Stomach (tissue), 9 donors: Measurements from ENCODE around the gene LAMTOR1. TPM values are rescaled to one million over a fixed set of nuclear protein-coding genes. Genes with fewer than 3 reads are reported as not detected.

Source experiments
- DNase-seq, 2 donors: peaks; one replicate each; pipeline versions ENCODE4 v3.0.0 to v3.0.0-alpha.2; 2013 to 2019
- H3K27ac ChIP-seq, 5 donors: fragments of 200-600 bp in 4 of 5; sonication (generic) in 4 of 5; one replicate each; pipeline ENCODE4 v1.5.1; 2013 to 2019; ENCODE audit warnings: mild to moderate bottlenecking in 1 of 5, moderate library complexity in 1 of 5
- H3K27me3 ChIP-seq, 3 donors: fragments of 200-600 bp; sonication (generic); one replicate each; pipeline ENCODE4 v1.5.1; 2017 to 2019; ENCODE audit warnings: mixed run types in 1 of 3
- H3K36me3 ChIP-seq, 4 donors: fragments of 200-600 bp; sonication (generic); 1 replicate in 3 of 4; 2 replicates in 1 of 4; pipeline ENCODE4 v1.5.1; 2016 to 2019
- H3K4me1 ChIP-seq, 4 donors: fragments of 200-600 bp; sonication (generic); one replicate each; pipeline ENCODE4 v1.5.1; 2016 to 2019
- H3K4me3 ChIP-seq, 4 donors: fragments of 200-600 bp; sonication (generic) in 3 of 4; one replicate each; pipeline ENCODE4 v1.5.1; 2016 to 2019; ENCODE audit warnings: mild to moderate bottlenecking in 1 of 4
- H3K9me3 ChIP-seq, 4 donors: fragments of 200-600 bp; sonication (generic); one replicate each; pipeline ENCODE4 v1.5.1; 2016 to 2019
- CTCF ChIP-seq, 7 experiments: fragments of 450-650 bp in 4 of 7; fragments of 200-600 bp in 3 of 7; sonication (generic) in 3 of 7; IDR thresholded peaks; one replicate each; pipeline ENCODE4 v1.5.1; 2016 to 2019; ENCODE audit warnings: antibody characterized with exemption in 7 of 7, control low read depth in 2 of 7, mild to moderate bottlenecking in 1 of 7
- EP300 ChIP-seq: sonication (generic); formaldehyde crosslinking; IDR thresholded peaks from one replicate; pipeline ENCODE4 v1.6.1; 2017; ENCODE audit warnings: antibody characterized with exemption
- POLR2A ChIP-seq, 4 donors: fragments of 450-650 bp; IDR thresholded peaks; one replicate each; pipeline ENCODE4 v1.6.1; 2016; ENCODE audit warnings: antibody characterized with exemption in 4 of 4, control low read depth in 2 of 4, mild to moderate bottlenecking in 1 of 4, moderate library complexity in 1 of 4
- POLR2AphosphoS5 ChIP-seq, 3 donors: sonication (generic); formaldehyde crosslinking; IDR thresholded peaks; one replicate each; pipeline ENCODE4 v1.6.1; 2016; ENCODE audit warnings: antibody characterized with exemption in 3 of 3
- WGBS, 5 donors: extraction: QIAGEN DNeasy Blood & Tissue Kit in 3 of 5; methylation state at CpG; one replicate each; pipeline versions ENCODE4 v1.1.5 to v1.1.7; 2013 to 2018; 5-methylcytosine and 5-hydroxymethylcytosine counted together
- intact Hi-C: fragments of 100-400 bp; cut with DNase I; formaldehyde crosslinking; loops from one replicate; pipeline ENCODE4 v1.15.1; 2023; ENCODE audit warnings: low total_unique reads
- polyA plus RNA-seq, 3 donors: library from polyadenylated mRNA; stranded (reverse); fragments of 200-250 nt; gene quantifications; one replicate each; pipeline ENCODE4 v1.2.3, GENCODE V29; 2013
- total RNA-seq, 5 donors: library from RNA; depleted of rRNA; stranded (reverse); fragments of >200 nt; gene quantifications; one replicate each; pipeline versions ENCODE4 v1.1.0 to v1.2.3, GENCODE V29; 2014 to 2016
- donor health status: healthy with polysubstance abuse.
- donor health status: Bipolar disorder and iron deficiency.
- donor health status: healthy.

Gene LAMTOR1
- total and polyA plus RNA-seq, 8 donors: 3.5 to 159 (median 94.3) TPM

DNA sequence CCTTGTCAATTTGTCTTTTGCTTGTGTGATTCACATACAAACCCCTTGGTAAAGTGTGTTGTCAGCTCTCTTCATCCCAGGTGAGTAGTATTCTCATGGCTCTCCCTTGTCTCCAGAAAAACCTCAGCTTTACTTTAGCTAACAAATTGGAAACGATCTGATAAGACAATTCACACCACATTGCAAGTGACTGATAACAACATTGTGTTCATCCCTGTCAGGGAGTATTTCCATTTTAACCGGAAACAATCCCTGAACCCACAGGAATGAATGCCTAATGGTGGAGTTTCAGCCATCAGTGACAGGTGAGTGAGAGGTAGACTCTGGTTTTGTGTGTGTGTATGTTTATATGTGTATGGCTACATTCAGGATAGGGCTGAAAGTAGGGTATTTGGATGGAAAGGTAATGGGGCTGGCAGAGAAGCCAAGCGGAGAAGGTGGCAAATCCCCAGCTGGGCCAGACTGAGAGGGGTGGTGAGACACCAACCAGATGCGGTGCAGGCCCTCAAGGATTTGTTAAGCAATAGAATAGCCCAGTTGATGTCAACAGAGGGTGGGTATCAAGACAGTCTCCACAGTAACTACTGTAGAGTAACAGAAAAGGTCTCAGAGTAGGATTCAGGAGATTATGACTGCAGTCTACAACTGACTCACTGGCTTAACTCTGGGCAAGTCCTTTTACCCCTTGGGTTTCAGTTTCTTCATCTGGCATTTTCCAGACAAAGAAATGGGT, 14.9 kb downstream of the LAMTOR1 start:
- no peak for TF ChIP-seq EP300
- TF ChIP-seq POLR2AphosphoS5 (IDR thresholded peaks at IDR 0.05): no peak
- no peak for TF ChIP-seq POLR2A (IDR thresholded peaks at IDR 0.05)
- no peak for TF ChIP-seq CTCF (IDR thresholded peaks at IDR 0.05)
- 71 to 81% (median 79%) methylated on average over 4 of the region's 4 CpGs for WGBS, 5 donors
- Histone ChIP-seq H3K27me3 (no peaks in the 10 kb centered on the region), H3K4me1 (peaks cover 0 to 29% (median 15%) of the 10 kb centered on the region in 4 donors), H3K36me3 (peaks cover 0 to 32% (median 21%) of the 10 kb centered on the region in 4 donors), H3K4me3 (no peak overlapping the region), H3K27ac (no peak overlapping the region), H3K9me3 (no peaks in the 10 kb centered on the region)
- no peak for DNase-seq
- intact Hi-C loops: no loop called here

DNA sequence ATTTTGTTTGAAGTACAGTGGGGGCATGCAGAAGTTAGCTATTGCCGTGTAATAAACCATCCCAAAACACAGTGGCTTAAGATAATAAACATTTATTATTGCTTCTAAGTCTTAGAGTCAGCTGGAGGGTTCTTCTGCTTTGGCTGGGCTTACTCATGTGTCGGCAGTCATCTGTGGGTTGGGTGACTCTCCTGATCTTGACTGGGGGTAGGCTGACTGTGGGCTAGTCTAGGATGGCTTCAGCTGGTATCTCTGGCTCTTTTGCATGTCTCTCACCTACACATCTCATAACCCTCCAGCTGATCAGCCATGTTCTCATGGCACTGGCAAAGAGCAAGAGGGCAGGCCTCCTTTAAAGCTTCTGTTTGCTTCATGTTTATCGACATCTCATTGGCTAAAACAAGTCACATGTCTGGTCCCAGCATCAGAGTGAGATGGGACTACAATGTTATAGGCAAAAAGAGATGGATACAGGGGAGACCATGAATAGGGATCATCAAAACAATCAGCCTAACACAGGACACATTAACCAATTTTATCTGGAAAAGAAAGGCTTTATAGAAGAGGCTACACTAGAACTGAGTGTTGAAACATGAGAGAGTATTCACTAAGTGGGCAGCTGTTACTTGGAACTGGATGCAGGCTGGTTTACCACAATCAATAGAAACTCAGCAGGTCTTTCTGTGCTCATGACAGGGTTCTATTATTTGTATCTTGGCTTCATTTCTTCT, 17.3 kb downstream of the LAMTOR1 start:
- Histone ChIP-seq H3K4me3 (no peak overlapping the region), H3K9me3 (no peaks in the 10 kb centered on the region), H3K27me3 (no peaks in the 10 kb centered on the region), H3K27ac (no peak overlapping the region), H3K36me3 (peaks cover 0 to 32% (median 21%) of the 10 kb centered on the region in 4 donors), H3K4me1 (peaks cover 7 to 33% (median 20%) of the 10 kb centered on the region in 4 donors)
- intact Hi-C loops: no loop called here
- no peak for DNase-seq
- 84 to 90% (median 88%) methylated on average over 3 of the region's 3 CpGs for WGBS, 5 donors
- TF ChIP-seq POLR2AphosphoS5 (IDR thresholded peaks at IDR 0.05) (no peak), EP300 (no peak), CTCF (IDR thresholded peaks at IDR 0.05) (no peak), POLR2A (IDR thresholded peaks at IDR 0.05) (no peak)

DNA sequence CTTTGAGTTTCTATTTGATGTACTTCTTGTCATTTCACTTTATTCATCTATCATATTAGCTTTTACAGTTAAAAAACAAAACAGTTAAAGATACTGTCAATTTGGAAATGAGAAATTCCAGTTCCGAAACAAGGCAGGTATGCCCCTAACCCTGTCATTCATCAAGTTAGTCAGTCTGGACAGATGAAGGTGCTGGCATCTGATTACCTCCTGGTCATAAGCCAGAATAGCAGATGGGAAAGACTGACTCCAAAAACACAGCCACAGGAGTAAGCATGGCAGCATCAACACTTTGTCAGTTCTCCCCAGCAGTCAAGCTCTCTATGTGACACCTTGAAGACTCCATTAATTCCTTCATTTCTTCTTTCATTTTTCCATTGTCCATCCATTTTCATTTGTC, 18.1 kb downstream of the LAMTOR1 start:
- intact Hi-C loops: no loop called here
- H3K4me3 ChIP-seq: no peak overlapping the region
- H3K27me3 ChIP-seq: no peaks in the 10 kb centered on the region
- 82 to 100% (median 93%) methylated on average over 1 of the region's 1 CpG for WGBS, 5 donors
- peaks cover 8 to 28% (median 18%) of the 10 kb centered on the region in 4 donors for H3K4me1 ChIP-seq
- no peak for TF ChIP-seq CTCF (IDR thresholded peaks at IDR 0.05)
- TF ChIP-seq EP300: no peak
- no peak for TF ChIP-seq POLR2AphosphoS5 (IDR thresholded peaks at IDR 0.05)
- TF ChIP-seq POLR2A (IDR thresholded peaks at IDR 0.05): no peak
- H3K27ac ChIP-seq: no peak overlapping the region
- H3K9me3 ChIP-seq: no peaks in the 10 kb centered on the region
- DNase-seq: no peak
- peaks cover 0 to 27% (median 19%) of the 10 kb centered on the region in 4 donors for H3K36me3 ChIP-seq

DNA sequence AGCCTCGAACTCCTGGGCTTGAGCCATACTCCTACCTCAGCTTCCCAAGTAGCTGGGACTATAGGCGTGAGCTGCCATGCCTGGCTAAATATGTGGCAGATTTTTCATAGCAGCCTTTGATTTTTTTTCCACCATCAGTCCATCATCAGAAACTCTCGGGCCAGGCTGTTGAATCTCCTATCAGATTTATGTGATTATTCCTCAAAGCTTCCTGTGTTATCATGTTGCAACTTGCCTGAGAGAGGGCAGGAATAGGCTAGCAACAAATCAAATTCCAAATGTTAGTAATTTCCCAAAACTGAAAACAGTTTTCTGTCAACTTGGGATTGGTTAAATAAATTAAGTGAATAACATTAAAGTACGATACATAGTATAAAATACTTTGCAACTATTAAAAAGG, 19.0 kb downstream of the LAMTOR1 start:
- no peak for DNase-seq

More for the DNA sequence above, 19.0 kb downstream of the LAMTOR1 start:
- intact Hi-C loops: no loop called here
- Histone ChIP-seq H3K36me3 (peaks cover 0 to 18% (median 12%) of the 10 kb centered on the region in 4 donors), H3K27ac (no peak overlapping the region), H3K4me3 (no peak overlapping the region), H3K4me1 (peaks cover 13 to 28% (median 21%) of the 10 kb centered on the region in 4 donors), H3K27me3 (no peaks in the 10 kb centered on the region), H3K9me3 (no peaks in the 10 kb centered on the region)
- TF ChIP-seq EP300 (no peak), POLR2AphosphoS5 (IDR thresholded peaks at IDR 0.05) (no peak), CTCF (IDR thresholded peaks at IDR 0.05) (no peak)
- WGBS, 5 donors: 81 to 91% (median 91%) methylated on average over 4 of the region's 4 CpGs
